ENCODE data around the gene AATF.

DNA sequence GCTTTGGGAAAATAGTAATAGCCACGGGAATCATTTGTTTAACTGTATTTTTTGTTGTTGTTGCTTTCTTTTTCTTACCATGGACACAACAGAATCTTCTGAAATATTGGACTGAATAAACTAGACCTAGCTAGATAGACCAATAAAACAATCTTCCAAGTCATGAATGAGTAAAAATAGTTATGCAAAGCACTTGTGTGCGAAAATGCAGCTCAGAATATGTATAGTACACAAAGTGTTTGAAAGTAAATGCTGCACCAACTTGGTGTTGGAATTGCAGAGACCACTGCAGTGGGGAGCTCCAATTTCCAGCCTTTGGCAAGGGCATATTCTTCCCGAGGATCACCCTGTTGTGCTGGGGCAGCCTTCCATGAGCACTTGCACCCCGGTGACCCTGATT, 68.0 kb downstream of the AATF start:
- no peak for TF ChIP-seq CTCF (IDR thresholded peaks at IDR 0.05 in 4 of 5, conservative IDR thresholded peaks at IDR 0.05 in 1 of 5)
- TF ChIP-seq POLR2A (IDR thresholded peaks at IDR 0.05), result no peak

Data from gastrocnemius medialis (tissue), 4 donors.